ENCODE results near the gene TXNDC11. TPM values are rescaled to one million over a fixed set of nuclear protein-coding genes. Genes with fewer than 3 reads are reported as not detected.

TXNDC11 gene
- total RNA-seq, 2 donors from 2014 or later = 29.5 to 38.1 TPM

DNA sequence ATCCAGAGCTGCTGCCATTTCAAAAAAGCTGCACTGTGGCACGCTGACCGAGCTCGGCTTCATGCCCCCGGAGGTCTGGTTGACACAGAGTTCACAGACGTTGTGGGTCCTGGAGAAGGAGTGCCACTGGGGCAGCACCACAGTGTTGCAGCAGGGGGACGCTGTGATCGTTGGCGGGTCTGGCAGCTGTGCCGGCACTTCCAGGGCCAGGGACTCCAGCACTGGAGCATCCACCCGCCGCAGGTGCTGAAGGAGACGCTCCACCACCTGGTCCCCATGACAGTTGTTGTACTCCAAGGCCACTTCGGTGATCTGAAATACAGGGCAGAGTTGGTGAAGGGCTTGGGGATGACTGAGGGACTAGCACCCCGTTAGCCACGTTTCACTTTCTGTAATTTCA, 50.9 kb downstream of the TXNDC11 start:
- Histone ChIP-seq H3K27ac (no peak overlapping the region), H3K4me3 (no peak overlapping the region), H3K27me3 (no peaks in the 10 kb centered on the region), H3K9me3 (no peaks in the 10 kb centered on the region), H3K36me3 (peaks cover 47% of the 10 kb centered on the region), H3K4me1 (peaks cover 0 to 27% of the 10 kb centered on the region in 2 donors)
- DNase-seq (ENCODE audit: low spot score) = peak; percentile 55
- TF ChIP-seq, protein P1, sequence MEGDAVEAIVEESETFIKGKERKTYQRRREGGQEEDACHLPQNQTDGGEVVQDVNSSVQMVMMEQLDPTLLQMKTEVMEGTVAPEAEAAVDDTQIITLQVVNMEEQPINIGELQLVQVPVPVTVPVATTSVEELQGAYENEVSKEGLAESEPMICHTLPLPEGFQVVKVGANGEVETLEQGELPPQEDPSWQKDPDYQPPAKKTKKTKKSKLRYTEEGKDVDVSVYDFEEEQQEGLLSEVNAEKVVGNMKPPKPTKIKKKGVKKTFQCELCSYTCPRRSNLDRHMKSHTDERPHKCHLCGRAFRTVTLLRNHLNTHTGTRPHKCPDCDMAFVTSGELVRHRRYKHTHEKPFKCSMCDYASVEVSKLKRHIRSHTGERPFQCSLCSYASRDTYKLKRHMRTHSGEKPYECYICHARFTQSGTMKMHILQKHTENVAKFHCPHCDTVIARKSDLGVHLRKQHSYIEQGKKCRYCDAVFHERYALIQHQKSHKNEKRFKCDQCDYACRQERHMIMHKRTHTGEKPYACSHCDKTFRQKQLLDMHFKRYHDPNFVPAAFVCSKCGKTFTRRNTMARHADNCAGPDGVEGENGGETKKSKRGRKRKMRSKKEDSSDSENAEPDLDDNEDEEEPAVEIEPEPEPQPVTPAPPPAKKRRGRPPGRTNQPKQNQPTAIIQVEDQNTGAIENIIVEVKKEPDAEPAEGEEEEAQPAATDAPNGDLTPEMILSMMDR (IDR thresholded peaks at IDR 0.05) = no peak

DNA sequence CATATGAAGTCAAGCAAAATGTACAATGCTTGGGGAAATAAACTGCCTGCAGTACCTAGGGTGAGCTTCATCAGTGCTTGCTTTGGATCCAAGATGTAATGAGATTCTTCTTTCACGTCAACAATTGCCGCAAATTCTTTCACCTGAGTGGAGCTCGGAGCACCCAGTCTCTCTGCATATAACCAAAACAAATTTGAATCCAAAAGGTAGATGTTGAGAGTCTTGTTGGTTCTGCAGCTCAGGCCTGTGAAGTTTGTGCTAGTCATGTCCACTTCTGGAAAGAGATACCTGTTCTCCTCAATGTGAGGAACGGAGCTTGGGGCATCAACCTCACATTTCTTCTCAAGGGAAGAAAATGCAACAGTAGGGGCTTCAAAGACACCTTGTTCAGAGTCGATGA, 51.4 kb downstream of the TXNDC11 start:
- Histone ChIP-seq H3K27me3 (no peaks in the 10 kb centered on the region), H3K9me3 (no peaks in the 10 kb centered on the region), H3K27ac (no peak overlapping the region), H3K4me1 (peaks cover 0 to 32% of the 10 kb centered on the region in 2 donors), H3K4me3 (no peak overlapping the region), H3K36me3 (peaks cover 46% of the 10 kb centered on the region)
- peak; percentile 16 for DNase-seq (ENCODE audit: low spot score)
- TF ChIP-seq, protein P1 (IDR thresholded peaks at IDR 0.05) = no peak

DNA sequence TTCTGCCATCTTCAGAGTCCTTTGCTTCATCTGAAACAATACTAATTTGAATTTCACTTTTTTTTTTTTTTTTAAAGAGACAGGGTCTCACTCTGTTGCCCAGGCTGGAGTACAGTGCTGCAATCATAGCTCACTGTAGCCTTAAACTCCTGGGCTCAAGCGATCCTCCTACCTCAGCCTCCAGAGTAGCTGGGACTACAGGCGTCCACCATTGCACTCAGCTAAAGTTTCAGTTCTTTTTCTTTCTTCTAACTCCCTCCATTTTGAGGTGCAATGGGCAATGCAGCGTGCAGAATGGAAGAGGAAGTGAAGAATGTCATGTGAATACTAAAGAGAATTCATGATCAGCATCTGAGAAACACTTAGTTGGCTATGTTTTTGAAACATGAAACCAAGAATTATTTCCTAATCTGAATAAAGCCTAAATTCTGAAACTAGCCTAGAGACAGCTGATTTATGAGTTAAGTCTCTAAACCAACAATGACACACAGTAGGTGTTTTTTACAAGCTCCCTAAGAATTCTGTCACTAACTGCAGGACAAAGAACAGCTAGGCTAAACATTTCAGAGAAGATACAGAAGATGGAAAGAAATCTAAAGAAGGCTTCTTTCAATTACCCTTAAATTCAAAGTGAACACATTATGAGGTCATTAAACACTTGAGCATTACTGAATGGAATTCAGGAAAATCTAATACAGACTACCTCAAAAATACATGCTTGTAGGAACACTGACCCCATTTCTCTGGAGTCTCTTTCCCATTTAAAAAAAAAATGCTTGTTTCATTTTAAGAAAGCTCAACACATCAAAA, 53.4 kb downstream of the TXNDC11 start:
- Histone ChIP-seq H3K4me3 (no peak overlapping the region), H3K9me3 (no peaks in the 10 kb centered on the region), H3K27me3 (no peaks in the 10 kb centered on the region), H3K36me3 (peaks cover 52% of the 10 kb centered on the region), H3K4me1 (peaks cover 0 to 32% of the 10 kb centered on the region in 2 donors), H3K27ac (peak overlapping the region in 1 of 2 donors; percentile 1)
- TF ChIP-seq, protein P1 (IDR thresholded peaks at IDR 0.05) = no peak
- DNase-seq (ENCODE audit: low spot score) = peak; percentile 21

DNA sequence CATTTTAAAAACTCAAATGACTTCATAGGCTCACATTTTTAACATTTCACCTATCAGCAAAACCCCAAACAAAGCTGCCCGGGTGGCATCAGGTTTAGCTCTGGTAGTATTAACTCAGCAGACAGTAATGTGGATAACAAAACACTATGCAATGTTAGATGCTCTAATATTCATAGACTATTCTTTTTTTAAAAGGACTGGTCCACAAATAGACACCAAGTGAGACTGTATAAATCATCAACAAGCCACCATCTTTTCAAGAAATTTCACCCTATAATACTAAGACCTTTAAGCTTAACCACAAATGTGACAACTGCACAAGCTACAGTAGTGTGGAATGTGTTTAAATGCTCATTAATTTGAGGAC, 54.2 kb downstream of the TXNDC11 start:
- H3K4me1 ChIP-seq = peaks cover 0 to 32% of the 10 kb centered on the region in 2 donors
- H3K4me3 ChIP-seq = no peak overlapping the region
- no peaks in the 10 kb centered on the region for H3K9me3 ChIP-seq
- DNase-seq (ENCODE audit: low spot score) = no peak
- no peaks in the 10 kb centered on the region for H3K27me3 ChIP-seq
- peaks cover 59% of the 10 kb centered on the region for H3K36me3 ChIP-seq
- TF ChIP-seq, protein P1 (IDR thresholded peaks at IDR 0.05) = no peak
- H3K27ac ChIP-seq = no peak overlapping the region

DNA sequence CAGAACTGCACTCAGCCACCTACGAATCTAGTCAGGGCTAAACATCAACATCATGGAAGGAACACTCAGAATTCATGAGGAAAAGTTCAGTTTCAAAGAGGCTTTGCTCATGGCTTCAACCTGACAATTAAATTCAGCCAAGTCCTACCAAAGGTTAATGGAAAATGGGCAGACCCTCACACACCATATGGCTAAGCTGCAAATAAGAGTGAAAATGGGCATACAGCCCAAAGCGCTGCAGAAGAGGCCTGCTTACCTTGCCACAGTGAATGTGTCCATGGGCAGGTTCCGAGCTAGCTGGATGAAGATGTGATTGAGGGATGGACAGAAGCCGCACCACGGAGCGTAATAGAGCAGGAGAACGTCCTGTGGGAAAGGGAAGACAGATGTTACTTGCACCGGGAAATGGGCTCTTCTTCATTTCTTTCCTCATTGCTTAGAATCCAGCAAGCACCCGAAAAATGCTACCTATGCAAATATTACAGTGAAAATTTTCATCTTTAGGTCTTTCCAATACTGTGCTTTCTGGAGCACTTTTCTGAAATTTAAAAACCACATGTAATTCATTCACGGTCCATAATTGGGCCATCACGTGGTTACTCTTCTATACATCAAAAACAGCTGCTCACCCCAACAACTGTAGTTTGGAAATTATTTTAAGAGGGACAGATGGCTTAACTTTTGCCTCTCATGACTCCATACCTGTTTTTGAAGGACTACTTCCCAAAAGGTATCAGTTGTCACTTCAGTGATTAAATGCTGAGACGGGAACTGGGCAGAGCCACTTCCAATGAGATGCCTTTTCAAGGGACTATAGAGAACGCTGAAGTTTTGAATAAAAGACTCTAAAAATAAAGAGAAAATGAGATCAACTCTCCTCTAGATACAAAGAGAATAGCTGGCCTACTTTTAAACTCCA, 54.8 kb downstream of the TXNDC11 start:
- DNase-seq (ENCODE audit: low spot score) = peak; percentile 32
- TF ChIP-seq, protein P1 (IDR thresholded peaks at IDR 0.05) = no peak
- H3K36me3 ChIP-seq = peaks cover 65% of the 10 kb centered on the region
- H3K27ac ChIP-seq = no peak overlapping the region
- no peaks in the 10 kb centered on the region for H3K9me3 ChIP-seq
- H3K4me3 ChIP-seq = no peak overlapping the region
- no peaks in the 10 kb centered on the region for H3K27me3 ChIP-seq
- peaks cover 0 to 37% of the 10 kb centered on the region in 2 donors for H3K4me1 ChIP-seq

Measured in right atrium auricular region (tissue), 2 donors.